ENCODE results near the gene RETREG2.
A peak's percentile ranks its signal among the peaks of the same experiment; 100 is the strongest.

The RETREG2 gene, protein sequence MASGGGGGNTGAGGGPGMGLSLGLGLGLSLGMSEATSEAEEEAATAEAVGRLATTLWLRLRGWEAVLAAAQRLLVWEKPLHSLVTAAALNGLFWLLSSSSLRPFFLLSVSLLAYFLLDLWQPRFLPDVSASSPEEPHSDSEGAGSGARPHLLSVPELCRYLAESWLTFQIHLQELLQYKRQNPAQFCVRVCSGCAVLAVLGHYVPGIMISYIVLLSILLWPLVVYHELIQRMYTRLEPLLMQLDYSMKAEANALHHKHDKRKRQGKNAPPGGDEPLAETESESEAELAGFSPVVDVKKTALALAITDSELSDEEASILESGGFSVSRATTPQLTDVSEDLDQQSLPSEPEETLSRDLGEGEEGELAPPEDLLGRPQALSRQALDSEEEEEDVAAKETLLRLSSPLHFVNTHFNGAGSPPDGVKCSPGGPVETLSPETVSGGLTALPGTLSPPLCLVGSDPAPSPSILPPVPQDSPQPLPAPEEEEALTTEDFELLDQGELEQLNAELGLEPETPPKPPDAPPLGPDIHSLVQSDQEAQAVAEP

DNA sequence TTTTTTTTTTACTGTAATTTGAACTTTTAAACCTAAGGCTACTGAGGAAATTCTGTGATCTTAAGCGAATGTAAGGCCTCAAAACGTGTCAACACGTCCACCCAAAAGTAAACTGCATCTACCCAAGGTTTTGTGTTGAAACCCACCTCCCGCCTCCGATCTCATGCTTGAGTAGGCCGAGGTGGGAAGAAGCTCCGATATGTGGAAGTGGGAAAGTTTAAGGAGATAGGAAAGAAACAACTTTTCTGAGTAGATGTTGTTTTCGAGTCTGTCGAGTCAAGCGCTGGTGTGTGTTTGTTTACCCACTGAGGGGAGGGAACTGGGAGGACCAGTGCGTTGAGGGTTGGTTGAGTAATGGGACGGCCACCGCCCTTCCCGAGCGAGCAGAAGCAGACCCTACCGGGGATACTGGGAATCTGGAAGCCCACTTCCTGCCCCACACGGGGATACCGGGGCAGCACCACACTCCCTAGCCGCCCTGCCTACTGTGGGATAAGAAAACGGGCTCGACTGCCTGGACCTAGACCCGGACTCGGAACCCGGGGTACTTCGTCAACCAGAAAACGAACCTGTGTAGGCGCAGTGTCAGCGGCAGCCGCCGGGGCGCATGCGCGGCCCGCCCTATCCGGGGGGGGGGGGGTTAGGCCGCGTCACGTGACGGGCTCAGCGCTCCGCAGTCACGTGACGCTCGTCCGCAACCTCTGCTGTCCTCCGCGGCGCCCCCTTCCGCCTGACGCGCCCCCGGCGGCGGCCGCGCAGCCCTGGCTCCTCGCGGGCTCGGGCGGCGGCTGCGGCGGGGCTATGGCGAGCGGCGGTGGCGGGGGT lies at the start of gene RETREG2:
RETREG2 (plus strand) TSS at position 724 of the 825 bp plus-strand sequence; CDS start at position 802, 78 bp downstream.
- no peaks in the 10 kb centered on the region for H3K9me3 Mint-ChIP-seq
- peaks cover 33% of the 10 kb centered on the region for H3K36me3 Mint-ChIP-seq (ENCODE audit: low read depth)
- TF ChIP-seq, protein P1, sequence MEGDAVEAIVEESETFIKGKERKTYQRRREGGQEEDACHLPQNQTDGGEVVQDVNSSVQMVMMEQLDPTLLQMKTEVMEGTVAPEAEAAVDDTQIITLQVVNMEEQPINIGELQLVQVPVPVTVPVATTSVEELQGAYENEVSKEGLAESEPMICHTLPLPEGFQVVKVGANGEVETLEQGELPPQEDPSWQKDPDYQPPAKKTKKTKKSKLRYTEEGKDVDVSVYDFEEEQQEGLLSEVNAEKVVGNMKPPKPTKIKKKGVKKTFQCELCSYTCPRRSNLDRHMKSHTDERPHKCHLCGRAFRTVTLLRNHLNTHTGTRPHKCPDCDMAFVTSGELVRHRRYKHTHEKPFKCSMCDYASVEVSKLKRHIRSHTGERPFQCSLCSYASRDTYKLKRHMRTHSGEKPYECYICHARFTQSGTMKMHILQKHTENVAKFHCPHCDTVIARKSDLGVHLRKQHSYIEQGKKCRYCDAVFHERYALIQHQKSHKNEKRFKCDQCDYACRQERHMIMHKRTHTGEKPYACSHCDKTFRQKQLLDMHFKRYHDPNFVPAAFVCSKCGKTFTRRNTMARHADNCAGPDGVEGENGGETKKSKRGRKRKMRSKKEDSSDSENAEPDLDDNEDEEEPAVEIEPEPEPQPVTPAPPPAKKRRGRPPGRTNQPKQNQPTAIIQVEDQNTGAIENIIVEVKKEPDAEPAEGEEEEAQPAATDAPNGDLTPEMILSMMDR (IDR thresholded peaks at IDR 0.05; ENCODE audit: unreplicated experiment in 3 of 3): peak; percentile 33 to 45 (median 38)
- H3K27ac Mint-ChIP-seq: peak within 1 kb of the TSS; percentile 99 to 100 (median 100)
- H3K4me3 Mint-ChIP-seq: peak within 1 kb of the TSS; percentile 97 to 100 (median 99)
- H3K27me3 Mint-ChIP-seq (ENCODE audit: low read depth): peaks cover 2% of the 10 kb centered on the region
- peaks cover 34% of the 10 kb centered on the region for H3K4me1 Mint-ChIP-seq

DNA sequence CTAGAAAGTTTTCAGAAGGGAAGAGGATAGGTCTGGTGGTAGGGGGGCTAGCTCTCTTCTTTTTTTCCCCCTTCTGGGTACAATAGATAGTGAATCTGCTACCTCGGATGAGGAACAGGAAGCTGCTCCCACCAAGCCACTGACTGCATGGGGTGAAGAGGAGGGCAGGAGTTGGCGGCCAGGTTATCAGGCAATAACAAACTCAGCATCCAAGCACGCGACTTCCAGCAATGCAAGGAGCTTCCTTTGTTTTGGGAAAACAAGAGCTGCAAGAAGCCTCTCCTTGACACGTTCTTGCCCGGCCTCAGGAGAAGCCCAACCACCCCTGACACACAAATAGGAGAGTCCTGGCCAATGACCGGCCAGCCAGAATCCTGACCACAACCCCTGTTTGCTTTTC lies 49.7 kb upstream of the RETREG2 start:
- Mint-ChIP-seq H3K27me3 (ENCODE audit: low read depth) (no peaks in the 10 kb centered on the region), H3K4me1 (peaks cover 9% of the 10 kb centered on the region), H3K9me3 (no peaks in the 10 kb centered on the region), H3K4me3 (no peak overlapping the region), H3K27ac (no peak overlapping the region), H3K36me3 (ENCODE audit: low read depth) (no peaks in the 10 kb centered on the region)
- TF ChIP-seq, protein P1 (IDR thresholded peaks at IDR 0.05; ENCODE audit: unreplicated experiment in 3 of 3): no peak

DNA sequence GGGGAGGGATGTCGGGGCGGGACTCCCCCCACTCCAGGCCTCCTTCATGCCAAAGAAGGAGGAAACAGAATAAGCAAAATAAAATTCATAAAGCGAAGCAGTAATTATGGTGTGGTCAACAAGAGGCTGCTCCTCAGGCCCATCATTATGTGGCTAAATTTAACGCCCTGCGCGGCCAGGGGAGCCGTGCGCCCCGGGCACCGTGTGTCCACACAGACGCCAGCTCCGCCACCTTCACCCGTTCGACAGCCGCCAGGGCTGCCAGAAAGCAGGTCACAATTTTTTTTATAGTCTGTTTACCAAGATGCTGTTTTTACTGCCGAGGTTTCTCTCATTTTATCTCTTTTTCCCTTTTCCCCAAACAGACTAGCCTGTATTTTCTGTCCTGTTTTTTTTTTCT lies 48.5 kb upstream of the RETREG2 start:
- peaks cover 5% of the 10 kb centered on the region for H3K4me1 Mint-ChIP-seq
- no peak overlapping the region for H3K4me3 Mint-ChIP-seq
- TF ChIP-seq, protein P1 (IDR thresholded peaks at IDR 0.05; ENCODE audit: unreplicated experiment in 3 of 3): no peak
- H3K27ac Mint-ChIP-seq: no peak overlapping the region
- H3K9me3 Mint-ChIP-seq: no peaks in the 10 kb centered on the region
- H3K27me3 Mint-ChIP-seq (ENCODE audit: low read depth): no peaks in the 10 kb centered on the region
- no peaks in the 10 kb centered on the region for H3K36me3 Mint-ChIP-seq (ENCODE audit: low read depth)

DNA sequence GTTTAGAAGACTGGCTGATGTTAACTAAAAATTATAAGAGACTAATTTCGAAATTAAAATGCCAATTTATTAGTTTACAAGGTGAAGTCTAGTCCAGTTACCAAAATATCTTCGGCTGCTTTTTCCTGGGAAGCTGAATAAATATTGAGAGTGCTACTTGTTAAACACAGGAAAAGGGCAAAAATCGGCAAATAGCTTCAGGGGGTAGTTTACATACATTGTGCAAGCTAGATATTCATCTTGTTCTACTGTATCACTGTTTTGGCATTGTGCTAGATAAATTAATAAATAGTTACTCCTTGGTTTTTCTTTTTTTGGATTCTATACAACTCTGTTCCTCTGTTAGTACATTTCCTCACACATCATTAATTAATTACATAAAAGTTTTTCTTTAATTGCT lies 46.7 kb upstream of the RETREG2 start:
- TF ChIP-seq, protein P1 (IDR thresholded peaks at IDR 0.05; ENCODE audit: unreplicated experiment in 3 of 3): no peak
- Mint-ChIP-seq H3K27ac (no peak overlapping the region), H3K27me3 (ENCODE audit: low read depth) (no peaks in the 10 kb centered on the region), H3K4me3 (no peak overlapping the region), H3K4me1 (no peaks in the 10 kb centered on the region), H3K36me3 (ENCODE audit: low read depth) (no peaks in the 10 kb centered on the region), H3K9me3 (no peaks in the 10 kb centered on the region)

DNA sequence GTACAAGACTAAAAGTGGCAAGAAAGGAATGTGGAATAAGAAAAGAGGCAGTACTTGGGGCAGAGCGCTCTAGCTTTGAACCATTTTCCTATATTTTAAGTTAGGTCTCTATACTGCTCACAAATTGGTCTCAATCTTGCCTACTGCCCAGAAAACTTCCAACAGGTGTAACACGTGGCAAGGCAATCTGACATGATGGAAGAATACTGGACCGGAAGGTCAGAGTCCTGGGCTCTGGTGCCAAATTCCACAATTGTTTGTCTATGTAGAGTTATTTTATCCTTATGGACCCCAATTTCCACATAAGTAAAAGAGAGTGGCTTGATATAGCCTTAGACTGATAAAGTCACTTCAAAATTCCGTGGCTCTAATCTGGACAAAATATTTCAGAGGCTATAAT lies 46.3 kb upstream of the RETREG2 start:
- no peaks in the 10 kb centered on the region for H3K36me3 Mint-ChIP-seq (ENCODE audit: low read depth)
- no peak overlapping the region for H3K4me3 Mint-ChIP-seq
- H3K27me3 Mint-ChIP-seq (ENCODE audit: low read depth): no peaks in the 10 kb centered on the region
- H3K9me3 Mint-ChIP-seq: no peaks in the 10 kb centered on the region
- H3K4me1 Mint-ChIP-seq: no peaks in the 10 kb centered on the region
- TF ChIP-seq, protein P1 (IDR thresholded peaks at IDR 0.05; ENCODE audit: unreplicated experiment in 3 of 3): no peak
- no peak overlapping the region for H3K27ac Mint-ChIP-seq

Measured in nephron (organoid).